Uterus (tissue), 4 donors: Measurements from ENCODE around the gene ASAP2. TPM values are rescaled to one million over a fixed set of nuclear protein-coding genes. Genes with fewer than 3 reads are reported as not detected.

ENCODE experiments used
- DNase-seq, 2 donors: peaks; one replicate each; pipeline ENCODE4 v3.0.0-alpha.2; 2019 to 2020
- H3K27ac ChIP-seq, 2 donors: fragments of 200-600 bp; sonication (generic); 1 replicate in 1 of 2; 2 replicates in 1 of 2; pipeline ENCODE4 v1.5.1; 2016 to 2018
- H3K27me3 ChIP-seq, 2 donors: fragments of 200-600 bp; sonication (generic); one replicate each; pipeline ENCODE4 v1.5.1; 2018 to 2019; ENCODE audit warnings: control low read depth in 1 of 2
- H3K36me3 ChIP-seq, 2 donors: fragments of 200-600 bp; sonication (generic); one replicate each; pipeline ENCODE4 v1.5.1; 2019; ENCODE audit warnings: control low read depth in 1 of 2
- H3K4me1 ChIP-seq, 2 donors: fragments of 200-600 bp; sonication (generic); one replicate each; pipeline ENCODE4 v1.5.1; 2018 to 2019; ENCODE audit warnings: control low read depth in 1 of 2
- H3K4me3 ChIP-seq, 2 donors: fragments of 200-600 bp; sonication (generic); 1 replicate in 1 of 2; 2 replicates in 1 of 2; pipeline ENCODE4 v1.5.1; 2018 to 2019; ENCODE audit warnings: mild to moderate bottlenecking in 1 of 2
- H3K9me3 ChIP-seq, 2 donors: fragments of 200-600 bp; sonication (generic); one replicate each; pipeline ENCODE4 v1.5.1; 2019; ENCODE audit warnings: control low read depth in 1 of 2
- POLR2A ChIP-seq, 2 donors: fragments of 450-650 bp; IDR thresholded peaks; one replicate each; pipeline ENCODE4 v1.6.1; 2016; ENCODE audit warnings: antibody characterized with exemption in 2 of 2, mild to moderate bottlenecking in 1 of 2, moderate library complexity in 1 of 2
- intact Hi-C: fragments of 100-400 bp; cut with DNase I; formaldehyde crosslinking; loops from one replicate; pipeline ENCODE4 v1.15.1; 2023; ENCODE audit warnings: low total_unique reads
- total RNA-seq, 4 donors: library from RNA; depleted of rRNA in 3 of 4; stranded (reverse); fragments of >200 nt in 3 of 4; gene quantifications; one replicate each; pipeline versions ENCODE4 v1.1.0 to v1.2.4, GENCODE V29; 2014 to 2023
- TF ChIP-seq, protein P1 (sequence below), 4 experiments: fragments of 200-600 bp in 2 of 4; fragments of 450-650 bp in 2 of 4; sonication (generic) in 2 of 4; IDR thresholded peaks; one replicate each; pipeline ENCODE4 v1.5.1; 2016 to 2019; ENCODE audit warnings: antibody characterized with exemption in 4 of 4, mild to moderate bottlenecking in 2 of 4, moderate library complexity in 1 of 4
- donor health status: DM: yes; HTN: yes; CAD: no.

ASAP2 gene
- total RNA-seq, 4 donors from 2014 or later = 24.3 to 55.5 (median 31.3) TPM

DNA sequence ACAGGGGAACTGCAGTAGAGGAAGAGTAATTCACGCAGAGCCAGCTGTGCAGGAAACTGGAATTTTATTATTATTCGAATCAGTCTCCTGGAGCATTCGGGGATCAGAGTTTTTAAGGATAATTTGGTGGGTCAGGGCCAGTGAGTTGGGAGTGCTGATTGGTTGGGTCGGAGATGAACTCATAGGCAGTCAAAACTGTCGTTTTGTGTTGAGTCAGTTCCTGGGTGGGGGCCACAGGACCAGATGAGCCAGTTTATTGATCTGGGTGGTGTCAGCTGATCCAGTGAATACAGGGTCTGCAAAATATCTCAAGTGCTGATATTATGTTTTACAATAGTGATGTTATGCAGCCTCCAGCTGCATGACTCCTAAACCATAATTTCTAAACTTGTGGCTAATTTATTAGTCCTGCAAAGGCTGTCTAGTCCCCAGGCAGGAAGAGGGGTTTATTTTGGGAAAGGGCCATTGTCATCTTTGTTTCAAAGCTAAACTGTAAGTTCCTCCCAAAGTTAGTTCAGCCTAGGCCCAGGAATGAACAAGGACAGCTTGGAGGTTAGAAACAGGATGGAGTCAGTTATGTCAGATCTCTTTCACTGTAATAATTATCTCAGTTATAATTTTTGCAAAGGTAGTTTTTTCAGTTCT, 67.0 kb downstream of the ASAP2 start:
- Histone ChIP-seq H3K36me3 (no peaks in the 10 kb centered on the region), H3K27ac (no peak overlapping the region), H3K4me1 (peaks cover 0 to 16% of the 10 kb centered on the region in 2 donors), H3K27me3 (no peaks in the 10 kb centered on the region), H3K4me3 (no peak overlapping the region), H3K9me3 (no peaks in the 10 kb centered on the region)
- intact Hi-C loops = no loop called here
- no peak for TF ChIP-seq POLR2A (IDR thresholded peaks at IDR 0.05)
- TF ChIP-seq, protein P1, sequence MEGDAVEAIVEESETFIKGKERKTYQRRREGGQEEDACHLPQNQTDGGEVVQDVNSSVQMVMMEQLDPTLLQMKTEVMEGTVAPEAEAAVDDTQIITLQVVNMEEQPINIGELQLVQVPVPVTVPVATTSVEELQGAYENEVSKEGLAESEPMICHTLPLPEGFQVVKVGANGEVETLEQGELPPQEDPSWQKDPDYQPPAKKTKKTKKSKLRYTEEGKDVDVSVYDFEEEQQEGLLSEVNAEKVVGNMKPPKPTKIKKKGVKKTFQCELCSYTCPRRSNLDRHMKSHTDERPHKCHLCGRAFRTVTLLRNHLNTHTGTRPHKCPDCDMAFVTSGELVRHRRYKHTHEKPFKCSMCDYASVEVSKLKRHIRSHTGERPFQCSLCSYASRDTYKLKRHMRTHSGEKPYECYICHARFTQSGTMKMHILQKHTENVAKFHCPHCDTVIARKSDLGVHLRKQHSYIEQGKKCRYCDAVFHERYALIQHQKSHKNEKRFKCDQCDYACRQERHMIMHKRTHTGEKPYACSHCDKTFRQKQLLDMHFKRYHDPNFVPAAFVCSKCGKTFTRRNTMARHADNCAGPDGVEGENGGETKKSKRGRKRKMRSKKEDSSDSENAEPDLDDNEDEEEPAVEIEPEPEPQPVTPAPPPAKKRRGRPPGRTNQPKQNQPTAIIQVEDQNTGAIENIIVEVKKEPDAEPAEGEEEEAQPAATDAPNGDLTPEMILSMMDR (IDR thresholded peaks at IDR 0.05) = no peak
- no peak for DNase-seq

DNA sequence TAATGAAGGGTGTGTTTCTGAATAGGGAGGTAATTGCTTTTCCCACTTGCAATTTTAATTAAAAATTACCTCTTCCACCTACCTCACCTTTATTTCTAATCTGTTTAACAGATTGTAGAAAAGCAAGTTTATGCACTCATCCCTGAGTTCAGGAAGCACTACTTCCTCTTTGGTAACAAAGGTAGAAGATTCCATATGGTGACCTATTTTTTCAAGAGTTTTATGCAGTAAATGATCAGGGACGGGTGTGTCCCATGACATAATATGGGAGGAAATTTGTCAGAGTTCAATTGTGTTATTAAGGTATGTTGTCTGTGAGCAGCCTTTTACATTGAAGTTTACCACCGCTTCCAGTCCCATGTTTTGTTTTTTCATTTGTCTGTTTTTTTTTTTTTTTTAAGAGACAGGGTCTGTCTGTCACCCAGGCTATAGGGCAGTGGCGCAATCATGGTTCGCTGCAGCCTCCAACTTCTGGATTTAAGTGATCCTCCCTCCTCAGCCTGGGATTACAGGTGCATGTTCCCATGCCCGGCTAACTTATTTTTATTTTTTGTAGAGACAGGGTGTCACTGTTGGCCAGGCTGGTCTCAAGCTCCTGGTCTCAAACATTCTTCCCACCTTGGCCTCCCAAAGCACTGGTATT, 68.2 kb downstream of the ASAP2 start:
- peaks cover 0 to 16% of the 10 kb centered on the region in 2 donors for H3K4me1 ChIP-seq
- intact Hi-C loops = no loop called here
- TF ChIP-seq, protein P1 (IDR thresholded peaks at IDR 0.05) = no peak
- TF ChIP-seq POLR2A (IDR thresholded peaks at IDR 0.05) = no peak
- H3K9me3 ChIP-seq = no peaks in the 10 kb centered on the region
- H3K27ac ChIP-seq = no peak overlapping the region
- no peaks in the 10 kb centered on the region for H3K27me3 ChIP-seq
- DNase-seq = no peak
- H3K36me3 ChIP-seq = no peaks in the 10 kb centered on the region
- no peak overlapping the region for H3K4me3 ChIP-seq

DNA sequence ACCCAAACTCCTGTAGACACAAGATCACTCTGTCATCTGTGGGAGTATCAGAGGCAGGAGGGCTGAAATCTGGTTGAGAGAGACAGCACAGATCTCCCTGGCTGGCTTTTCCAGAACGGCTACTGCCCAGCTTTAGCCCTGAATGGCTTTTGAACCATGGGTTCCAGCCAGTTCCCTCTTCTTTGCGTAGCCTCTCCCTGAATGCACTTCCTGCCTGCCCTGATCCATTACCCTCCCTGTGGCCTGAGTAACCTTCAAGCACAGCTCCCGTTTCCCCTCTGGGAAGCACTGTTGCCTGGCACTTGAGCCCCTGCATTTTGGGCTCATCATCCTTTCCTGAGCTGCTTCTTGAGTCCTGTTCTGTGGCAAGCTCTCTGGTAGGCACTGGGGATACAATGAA, 68.8 kb downstream of the ASAP2 start:
- no peaks in the 10 kb centered on the region for H3K36me3 ChIP-seq
- H3K27me3 ChIP-seq = no peaks in the 10 kb centered on the region
- DNase-seq = no peak
- no peaks in the 10 kb centered on the region for H3K9me3 ChIP-seq
- peak overlapping the region in 1 of 2 donors; percentile 4 for H3K27ac ChIP-seq
- no peak overlapping the region for H3K4me3 ChIP-seq
- peaks cover 0 to 16% of the 10 kb centered on the region in 2 donors for H3K4me1 ChIP-seq
- no peak for TF ChIP-seq POLR2A (IDR thresholded peaks at IDR 0.05)
- TF ChIP-seq, protein P1 (IDR thresholded peaks at IDR 0.05) = no peak
- intact Hi-C loops = no loop called here

DNA sequence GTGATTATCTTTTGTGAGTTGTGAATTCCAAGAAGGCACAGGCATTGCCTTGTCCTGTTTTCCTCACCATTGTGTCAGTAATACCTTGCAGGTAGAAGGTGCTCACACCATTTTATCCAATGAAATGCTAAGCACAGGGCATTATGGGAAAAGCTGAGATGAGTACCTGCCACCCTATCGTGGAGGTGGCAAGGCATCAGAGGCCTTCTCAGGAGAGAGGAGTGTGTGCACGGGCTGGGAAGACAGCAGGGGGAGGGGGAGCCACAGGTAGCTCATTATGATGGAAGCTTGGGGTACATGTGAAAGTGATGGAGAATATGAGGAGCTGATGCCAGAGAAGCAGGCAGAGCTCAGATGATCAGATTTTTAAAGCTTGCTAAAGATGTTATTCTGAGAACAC, 69.5 kb downstream of the ASAP2 start:
- Histone ChIP-seq H3K36me3 (no peaks in the 10 kb centered on the region), H3K27ac (no peak overlapping the region), H3K9me3 (no peaks in the 10 kb centered on the region), H3K27me3 (no peaks in the 10 kb centered on the region), H3K4me3 (no peak overlapping the region), H3K4me1 (peaks cover 0 to 16% of the 10 kb centered on the region in 2 donors)
- no peak for DNase-seq
- intact Hi-C loops = no loop called here
- TF ChIP-seq, protein P1 (IDR thresholded peaks at IDR 0.05) = no peak
- no peak for TF ChIP-seq POLR2A (IDR thresholded peaks at IDR 0.05)

DNA sequence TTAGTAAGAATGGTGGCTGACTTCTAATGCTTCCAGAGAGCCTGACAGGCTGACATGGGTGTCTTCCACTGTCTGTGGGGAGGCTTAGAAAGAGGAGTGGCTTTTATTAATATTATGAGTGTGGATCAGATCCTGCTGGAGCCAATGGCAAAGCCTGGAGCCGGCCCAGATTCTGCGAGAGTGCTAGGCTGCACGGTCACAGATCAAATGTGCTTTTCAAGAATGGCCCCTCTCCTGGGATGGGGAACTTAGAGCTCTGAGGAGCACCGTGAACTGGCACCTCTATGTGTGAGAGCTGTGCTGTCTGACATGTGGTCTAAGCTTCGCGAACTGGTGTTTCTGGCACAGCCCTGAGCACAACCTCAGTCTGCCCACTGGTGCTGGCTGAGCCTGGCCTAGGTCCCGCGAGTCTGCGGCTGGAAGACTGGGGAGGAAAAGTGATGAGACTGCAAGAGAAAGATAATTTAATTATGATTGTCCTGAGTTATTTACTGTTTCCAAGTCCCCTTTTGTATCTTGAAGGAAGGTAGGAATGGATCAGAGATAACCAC, 70.4 kb downstream of the ASAP2 start:
- no peak for DNase-seq
- Histone ChIP-seq H3K27ac (no peak overlapping the region), H3K27me3 (no peaks in the 10 kb centered on the region), H3K4me1 (peaks cover 0 to 16% of the 10 kb centered on the region in 2 donors), H3K4me3 (no peak overlapping the region), H3K36me3 (no peaks in the 10 kb centered on the region), H3K9me3 (no peaks in the 10 kb centered on the region)
- intact Hi-C loops = no loop called here
- TF ChIP-seq POLR2A (IDR thresholded peaks at IDR 0.05) = no peak
- TF ChIP-seq, protein P1 (IDR thresholded peaks at IDR 0.05) = no peak
